ENCODE data around the gene WSCD1.

DNA sequence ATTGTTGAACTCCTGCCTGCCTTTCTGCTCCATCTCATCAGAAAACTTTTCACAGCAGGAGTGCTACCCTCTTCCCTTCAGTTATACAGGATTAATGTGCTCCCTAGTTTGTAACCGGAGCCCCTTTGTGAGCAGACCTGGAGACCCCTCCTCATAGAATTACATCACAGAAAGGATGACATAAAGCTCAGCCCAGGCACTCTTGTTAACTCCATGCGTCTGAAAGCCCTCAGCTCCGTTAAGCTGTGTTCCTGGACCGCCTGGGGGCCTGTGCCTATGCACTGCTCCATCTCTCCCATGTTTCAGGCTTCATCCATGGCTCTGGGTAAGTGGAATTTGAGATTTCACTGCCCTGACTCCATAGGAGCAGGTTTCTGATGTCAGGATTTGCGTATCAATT lies 7.6 kb downstream of the WSCD1 start:
- TF ChIP-seq, protein P1, sequence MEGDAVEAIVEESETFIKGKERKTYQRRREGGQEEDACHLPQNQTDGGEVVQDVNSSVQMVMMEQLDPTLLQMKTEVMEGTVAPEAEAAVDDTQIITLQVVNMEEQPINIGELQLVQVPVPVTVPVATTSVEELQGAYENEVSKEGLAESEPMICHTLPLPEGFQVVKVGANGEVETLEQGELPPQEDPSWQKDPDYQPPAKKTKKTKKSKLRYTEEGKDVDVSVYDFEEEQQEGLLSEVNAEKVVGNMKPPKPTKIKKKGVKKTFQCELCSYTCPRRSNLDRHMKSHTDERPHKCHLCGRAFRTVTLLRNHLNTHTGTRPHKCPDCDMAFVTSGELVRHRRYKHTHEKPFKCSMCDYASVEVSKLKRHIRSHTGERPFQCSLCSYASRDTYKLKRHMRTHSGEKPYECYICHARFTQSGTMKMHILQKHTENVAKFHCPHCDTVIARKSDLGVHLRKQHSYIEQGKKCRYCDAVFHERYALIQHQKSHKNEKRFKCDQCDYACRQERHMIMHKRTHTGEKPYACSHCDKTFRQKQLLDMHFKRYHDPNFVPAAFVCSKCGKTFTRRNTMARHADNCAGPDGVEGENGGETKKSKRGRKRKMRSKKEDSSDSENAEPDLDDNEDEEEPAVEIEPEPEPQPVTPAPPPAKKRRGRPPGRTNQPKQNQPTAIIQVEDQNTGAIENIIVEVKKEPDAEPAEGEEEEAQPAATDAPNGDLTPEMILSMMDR (conservative IDR thresholded peaks at IDR 0.05; ENCODE audit: low read depth, low read length), result no peak
- TF ChIP-seq EZH2 (IDR thresholded peaks at IDR 0.05; ENCODE audit: low read length, unreplicated experiment), result no peak
